H1 (cell line): ENCODE measurements around the gene PTPN22. TPM values are rescaled to one million over a fixed set of nuclear protein-coding genes. Genes with fewer than 3 reads are reported as not detected.

Experiments used
- CTCF ChIA-PET: fragments of 300-600 bp; sonication (Branson Sonifier 250); formaldehyde crosslinking; loops from one replicate; lab custom pipeline; 2021; ENCODE audit not compliant: partially characterized antibody; lab: Charles Lee
- POLR2A ChIA-PET: fragments of 300-600 bp; sonication (Branson Sonifier 250); formaldehyde crosslinking; loops from one replicate; lab custom pipeline; 2021; ENCODE audit warnings: inconsistent platforms; ENCODE audit not compliant: partially characterized antibody; lab: Charles Lee
- DNase-seq, 2 experiments: peaks; one replicate each; pipeline versions ENCODE4 v3.0.0 to v3.0.0-alpha.2; 2010 to 2022; ENCODE audit warnings: low spot score in 2 of 2, low read depth in 1 of 2, mixed read lengths in 1 of 2
- FAIRE-seq: peaks from 2 replicates; lab custom pipeline; 2011; peaks lifted over from hg19 to GRCh38; lab: Jason Lieb, UNC
- H2AFZ ChIP-seq: 2 replicates; pipeline ENCODE4 v1.8.1; 2012; ENCODE audit warnings: low read length, inconsistent platforms
- H2AK5ac ChIP-seq: 2 replicates; pipeline ENCODE4 v1.6.1; 2013; ENCODE audit warnings: low read depth, low read length
- H2BK120ac ChIP-seq: replicated peaks from 2 replicates; pipeline ENCODE3; 2013; ENCODE audit warnings: low read depth, low read length, inconsistent platforms
- H2BK12ac ChIP-seq: 2 replicates; pipeline ENCODE4 v1.6.1; 2013; ENCODE audit warnings: low read depth, low read length
- H2BK15ac ChIP-seq: 2 replicates; pipeline ENCODE4 v1.6.1; 2013; ENCODE audit warnings: low read length
- H2BK20ac ChIP-seq: 2 replicates; pipeline ENCODE4 v1.6.1; 2013; ENCODE audit warnings: low read length
- H2BK5ac ChIP-seq: 2 replicates; pipeline ENCODE4 v1.6.1; 2013; ENCODE audit warnings: low read depth, low read length
- H3K14ac ChIP-seq: 2 replicates; pipeline ENCODE4 v1.6.1; 2013; ENCODE audit warnings: inconsistent platforms; ENCODE audit not compliant: insufficient read length
- H3K18ac ChIP-seq: 2 replicates; pipeline ENCODE4 v1.6.1; 2013; ENCODE audit warnings: low read length; ENCODE audit errors: extremely low read depth
- H3K23ac ChIP-seq: 2 replicates; pipeline ENCODE4 v1.6.1; 2013; ENCODE audit warnings: inconsistent platforms; ENCODE audit not compliant: insufficient read length
- H3K23me2 ChIP-seq: 2 replicates; pipeline ENCODE4 v1.6.1; 2013; ENCODE audit warnings: low read depth, low read length
- H3K27ac ChIP-seq: 2 replicates; pipeline ENCODE4 v1.6.1; 2011; ENCODE audit warnings: low read depth, low read length, inconsistent platforms
- H3K27me3 ChIP-seq, 4 experiments: replicated peaks in 1 of 4; 1 replicate in 1 of 4; 2 replicates in 3 of 4; pipeline versions ENCODE4 v1.6.1 to v1.8.1; 2011 to 2013; ENCODE audit warnings: low read length in 3 of 4, mild to moderate bottlenecking in 3 of 4, inconsistent platforms in 2 of 4, mixed read lengths in 2 of 4, moderate library complexity in 1 of 4; ENCODE audit not compliant: control insufficient read depth in 3 of 4, insufficient read depth in 3 of 4; ENCODE audit errors: extremely low read depth in 1 of 4
- H3K36me3 ChIP-seq, 4 experiments: 2 replicates each; pipeline versions ENCODE4 v1.6.1 to v1.8.1; 2011 to 2013; ENCODE audit warnings: mild to moderate bottlenecking in 4 of 4, low read length in 3 of 4, moderate library complexity in 2 of 4, control low read depth in 1 of 4, inconsistent platforms in 1 of 4; ENCODE audit not compliant: insufficient read depth in 4 of 4, control insufficient read depth in 2 of 4
- H3K4ac ChIP-seq: replicated peaks from 2 replicates; pipeline ENCODE3; 2013; ENCODE audit warnings: low read length, low read depth, mixed read lengths, inconsistent platforms; ENCODE audit not compliant: insufficient read length
- H3K4me1 ChIP-seq, 4 experiments: replicated peaks in 1 of 4; 1 replicate in 1 of 4; 2 replicates in 3 of 4; pipeline versions ENCODE4 v1.6.1 to v1.8.1; 2011 to 2013; ENCODE audit warnings: low read length in 3 of 4, inconsistent platforms in 2 of 4, mixed read lengths in 1 of 4; ENCODE audit not compliant: insufficient read depth in 4 of 4, control insufficient read depth in 3 of 4
- H3K4me2 ChIP-seq, 2 experiments: 2 replicates each; pipeline versions ENCODE4 v1.6.1 to v1.8.1; 2011 to 2013; ENCODE audit warnings: low read depth in 2 of 2, low read length in 2 of 2, control low read depth in 1 of 2, inconsistent platforms in 1 of 2, mild to moderate bottlenecking in 1 of 2; ENCODE audit not compliant: insufficient read depth in 1 of 2
- H3K4me3 ChIP-seq, 4 experiments: fragments of 200-600, 300-600 bp in 1 of 4; sonication (generic), shearing (Covaris generic), sonication (Bioruptor Twin) in 1 of 4; 2 replicates each; pipeline versions ENCODE4 v1.5.1 to v1.8.1; 2011 to 2016; ENCODE audit warnings: low read length in 4 of 4, low read depth in 3 of 4, control low read depth in 2 of 4, inconsistent platforms in 2 of 4, mild to moderate bottlenecking in 2 of 4, mixed read lengths in 1 of 4, moderate library complexity in 1 of 4; ENCODE audit not compliant: insufficient read depth in 2 of 4; ENCODE audit errors: extremely low read depth in 1 of 4
- H3K56ac ChIP-seq: replicated peaks from 2 replicates; pipeline ENCODE3; 2013; ENCODE audit warnings: low read depth, mild to moderate bottlenecking, mixed read lengths, low read length, inconsistent platforms; ENCODE audit not compliant: insufficient read length
- H3K79me1 ChIP-seq: 2 replicates; pipeline ENCODE4 v1.6.1; 2013; ENCODE audit warnings: low read depth, low read length, control low read depth
- H3K79me2 ChIP-seq, 2 experiments: 2 replicates each; pipeline versions ENCODE4 v1.6.1 to v1.8.1; 2012 to 2013; ENCODE audit warnings: low read length in 2 of 2, mild to moderate bottlenecking in 2 of 2, inconsistent platforms in 1 of 2; ENCODE audit not compliant: insufficient read depth in 2 of 2, control insufficient read depth in 1 of 2
- H3K9ac ChIP-seq, 4 experiments: replicated peaks in 1 of 4; 1 replicate in 1 of 4; 2 replicates in 3 of 4; pipeline versions ENCODE4 v1.6.1 to v1.8.1; 2011 to 2013; ENCODE audit warnings: low read depth in 3 of 4, low read length in 3 of 4, control low read depth in 2 of 4, mild to moderate bottlenecking in 2 of 4, moderate library complexity in 2 of 4, inconsistent platforms in 1 of 4; ENCODE audit errors: extremely low read depth in 1 of 4
- H3K9me3 ChIP-seq, 2 experiments: 2 replicates each; pipeline versions ENCODE4 v1.6.1 to v1.8.1; 2012 to 2013; ENCODE audit warnings: mild to moderate bottlenecking in 2 of 2, moderate library complexity in 2 of 2, control low read depth in 1 of 2, inconsistent platforms in 1 of 2, low read depth in 1 of 2, low read length in 1 of 2, mixed read lengths in 1 of 2; ENCODE audit not compliant: insufficient read depth in 2 of 2
- H4K20me1 ChIP-seq, 2 experiments: replicated peaks in 1 of 2; 2 replicates each; pipeline versions ENCODE3 to v1.8.1; 2011 to 2013; ENCODE audit warnings: inconsistent platforms in 2 of 2, low read length in 2 of 2, mild to moderate bottlenecking in 1 of 2; ENCODE audit not compliant: insufficient read depth in 2 of 2, control insufficient read depth in 1 of 2
- H4K5ac ChIP-seq: 2 replicates; pipeline ENCODE4 v1.6.1; 2013; ENCODE audit warnings: low read length, low read depth, mixed read lengths, inconsistent platforms; ENCODE audit not compliant: insufficient read length
- H4K8ac ChIP-seq: 2 replicates; pipeline ENCODE4 v1.8.0; 2013; ENCODE audit warnings: mild to moderate bottlenecking, moderate library complexity, low read length, inconsistent platforms; ENCODE audit not compliant: insufficient read depth; ENCODE audit errors: extremely low read depth
- H4K91ac ChIP-seq: replicated peaks from 2 replicates; pipeline ENCODE3; 2013; ENCODE audit warnings: low read length, mixed read lengths, inconsistent platforms; ENCODE audit not compliant: insufficient read length
- BACH1 ChIP-seq: IDR thresholded peaks from 2 replicates; pipeline ENCODE4 v1.6.1; 2012; ENCODE audit warnings: low read length, improper control_type of control experiment
- CBX8 ChIP-seq: fragments of 300-800, 300-1000 bp; sonication (generic); IDR thresholded peaks from 2 replicates; pipeline ENCODE4 v1.7.1; 2016; ENCODE audit warnings: low read depth, low read length, borderline replicate concordance
- E2F6 ChIP-seq: IDR thresholded peaks from 2 replicates; pipeline ENCODE4 v1.6.1; 2012; ENCODE audit warnings: inconsistent platforms
- JUND ChIP-seq: IDR thresholded peaks from 2 replicates; pipeline ENCODE4 v1.6.1; 2011; ENCODE audit warnings: mild to moderate bottlenecking, improper control_type of control experiment, low read length
- NRF1 ChIP-seq: IDR thresholded peaks from 2 replicates; pipeline ENCODE4 v1.6.1; 2011; ENCODE audit warnings: mild to moderate bottlenecking, low read depth, low read length, improper control_type of control experiment
- SIRT6 ChIP-seq: IDR thresholded peaks from one replicate; pipeline ENCODE4 v1.7.1; 2012; ENCODE audit warnings: low read length, inconsistent platforms
- SUZ12 ChIP-seq: fragments of 200-600 bp; sonication (generic); IDR thresholded peaks from 2 replicates; pipeline ENCODE4 v1.6.1; 2012; ENCODE audit warnings: mild to moderate bottlenecking, inconsistent platforms, low read length, moderate library complexity, mixed read lengths
- WGBS, 2 experiments: shearing (Covaris generic) in 1 of 2; methylation state at CpG; one replicate each; pipeline versions ENCODE4 v1.1.6 to v1.1.7; 2013 to 2015; ENCODE audit warnings: low lambda C conversion rate in 2 of 2, mixed read lengths in 2 of 2, inconsistent platforms in 1 of 2, low coverage in 1 of 2, missing lambda C conversion rate in 1 of 2; ENCODE audit not compliant: insufficient replicate concordance in 2 of 2, insufficient coverage in 1 of 2, insufficient read length in 1 of 2; ENCODE audit errors: extremely low coverage in 1 of 2, missing lambda C conversion rate in 1 of 2; 5-methylcytosine and 5-hydroxymethylcytosine counted together
- polyA plus RNA-seq, 7 experiments: library from polyadenylated mRNA; depleted of rRNA in 3 of 7; stranded (reverse) in 5 of 7; unstranded in 2 of 7; fragments of >200 nt in 5 of 7; fragments of 200-250 nt in 2 of 7; gene quantifications; 1 replicate in 5 of 7; 2 replicates in 1 of 7; 4 replicates in 1 of 7; pipeline versions ENCODE4 v1.2.1 to v1.2.3, GENCODE V29; 2011 to 2013; ENCODE audit warnings: missing spikeins in 2 of 7, mixed read lengths in 2 of 7
- total RNA-seq: library from RNA; stranded (reverse); fragmentation: NEBNext Ultra II Directional; extraction: Animal tissue kit (Norgen Biotek cat#: 25700); gene quantifications from 2 replicates; pipeline ENCODE4 v1.2.1, GENCODE V29; 2021

PTPN22 gene
- total and polyA plus RNA-seq, 2 of the 8 experiments (the other 6 are each of a cell fraction or from before 2014, with no cell fraction given), result not detected

- Histone ChIP-seq H3K14ac (no peak overlapping the region), H2AFZ (no peak overlapping the region), H4K5ac (no peak overlapping the region), H3K4ac (no peak overlapping the region), H2BK12ac (no peak overlapping the region), H3K79me1 (no peaks in the 10 kb centered on the region), H3K23ac (no peak overlapping the region), H2AK5ac (no peak overlapping the region), H3K27me3 (no peaks in the 10 kb centered on the region), H2BK20ac (no peak overlapping the region), H3K36me3 (no peaks in the 10 kb centered on the region), H3K4me1 (no peaks in the 10 kb centered on the region), H3K4me2 (no peak overlapping the region), H3K4me3 (no peak overlapping the region), H4K20me1 (no peaks in the 10 kb centered on the region), H3K27ac (no peak overlapping the region), H3K9ac (no peak overlapping the region), H2BK120ac (no peak overlapping the region), H3K9me3 (peaks cover 0 to 3% of the 10 kb centered on the region in 2 experiments; a peak in 1 of 4 replicates), H4K91ac (no peak overlapping the region), H4K8ac (no peak overlapping the region), H2BK5ac (no peak overlapping the region), H3K56ac (no peak overlapping the region), H2BK15ac (no peak overlapping the region), H3K79me2 (no peaks in the 10 kb centered on the region), H3K18ac (no peak overlapping the region), H3K23me2 (no peaks in the 10 kb centered on the region; the same call in 1 of the 2 replicates)
- WGBS, 2 experiments, result 91% methylated on average over 2 of the region's 2 CpGs; no CpG with 5 or more reads in 1 of the 2 experiments
- ChIA-PET POLR2A (no interaction called here), CTCF (interaction anchor here (1.6 kb wide), 1 partner anchor 13 kb away, joined by 3 read pairs; no protein-coding TSS in a partner anchor)
- DNase-seq, result no peak
- no peak for FAIRE-seq
- TF ChIP-seq BACH1 (no peak), SUZ12 (no peak), NRF1 (no peak), JUND (no peak), SIRT6 (no peak), CBX8 (no peak), E2F6 (no peak)
These were observed 25.0 kb downstream of the PTPN22 start for GRCh38 chr1:113846391-113847035.
